ENCODE data around the gene SLC38A5.

DNA sequence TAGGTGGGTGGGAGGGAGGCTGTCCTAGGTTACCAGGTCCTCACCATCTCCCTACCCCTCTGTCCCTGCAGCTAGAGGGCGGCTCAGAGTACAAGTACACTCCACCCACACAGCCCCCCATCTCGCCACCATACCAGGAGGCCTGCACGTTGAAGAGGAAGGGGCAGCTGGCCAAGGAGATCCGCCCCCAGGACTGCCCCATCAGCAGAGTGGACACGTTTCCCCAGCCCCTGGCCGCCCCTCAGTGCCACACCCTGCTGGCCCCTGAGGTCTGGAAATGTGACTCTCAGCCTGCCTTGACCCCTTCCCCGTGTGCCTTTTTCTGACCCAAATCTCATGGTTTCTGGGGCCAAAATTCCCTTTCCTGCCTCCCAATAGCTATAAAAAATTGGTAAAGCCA is 12.5 kb upstream of the SLC38A5 start:
- TF ChIP-seq CEBPB (IDR thresholded peaks at IDR 0.05; ENCODE audit: borderline replicate concordance, low read depth, low read length) (no peak), POLR2A (IDR thresholded peaks at IDR 0.05; ENCODE audit: insufficient read depth in 1 of 2, low read depth in 2 of 2, low read length in 2 of 2) (no peak), CBX2 (IDR thresholded peaks at IDR 0.05; ENCODE audit: low read depth, low read length) (no peak), CBX2 (CRISPR knock-in tag; IDR thresholded peaks at IDR 0.05; ENCODE audit: low read depth) (no peak), ASH2L (IDR thresholded peaks at IDR 0.05; ENCODE audit: insufficient read length, low read depth, low read length) (no peak), YY1 (IDR thresholded peaks at IDR 0.05; ENCODE audit: insufficient read depth, insufficient replicate concordance, low read depth, low read length) (no peak), CHD4 (IDR thresholded peaks at IDR 0.05; ENCODE audit: borderline replicate concordance, low read length) (no peak), NFE2 (CRISPR knock-in tag; IDR thresholded peaks at IDR 0.05) (no peak)

All from HepG2 (cell line).